Uterus (tissue), 4 donors: ENCODE data around the gene ZIC1. TPM values are rescaled to one million over a fixed set of nuclear protein-coding genes. Genes with fewer than 3 reads are reported as not detected.

Experiments
- DNase-seq, 2 donors: peaks; one replicate each; pipeline ENCODE4 v3.0.0-alpha.2; 2019 to 2020
- H3K27ac ChIP-seq, 2 donors: fragments of 200-600 bp; sonication (generic); 1 replicate in 1 of 2; 2 replicates in 1 of 2; pipeline ENCODE4 v1.5.1; 2016 to 2018
- H3K27me3 ChIP-seq, 2 donors: fragments of 200-600 bp; sonication (generic); one replicate each; pipeline ENCODE4 v1.5.1; 2018 to 2019; ENCODE audit warnings: control low read depth in 1 of 2
- H3K36me3 ChIP-seq, 2 donors: fragments of 200-600 bp; sonication (generic); one replicate each; pipeline ENCODE4 v1.5.1; 2019; ENCODE audit warnings: control low read depth in 1 of 2
- H3K4me1 ChIP-seq, 2 donors: fragments of 200-600 bp; sonication (generic); one replicate each; pipeline ENCODE4 v1.5.1; 2018 to 2019; ENCODE audit warnings: control low read depth in 1 of 2
- H3K4me3 ChIP-seq, 2 donors: fragments of 200-600 bp; sonication (generic); 1 replicate in 1 of 2; 2 replicates in 1 of 2; pipeline ENCODE4 v1.5.1; 2018 to 2019; ENCODE audit warnings: mild to moderate bottlenecking in 1 of 2
- H3K9me3 ChIP-seq, 2 donors: fragments of 200-600 bp; sonication (generic); one replicate each; pipeline ENCODE4 v1.5.1; 2019; ENCODE audit warnings: control low read depth in 1 of 2
- POLR2A ChIP-seq, 2 donors: fragments of 450-650 bp; IDR thresholded peaks; one replicate each; pipeline ENCODE4 v1.6.1; 2016; ENCODE audit warnings: antibody characterized with exemption in 2 of 2, mild to moderate bottlenecking in 1 of 2, moderate library complexity in 1 of 2
- intact Hi-C: fragments of 100-400 bp; cut with DNase I; formaldehyde crosslinking; loops from one replicate; pipeline ENCODE4 v1.15.1; 2023; ENCODE audit warnings: low total_unique reads
- total RNA-seq, 4 donors: library from RNA; depleted of rRNA in 3 of 4; stranded (reverse); fragments of >200 nt in 3 of 4; gene quantifications; one replicate each; pipeline versions ENCODE4 v1.1.0 to v1.2.4, GENCODE V29; 2014 to 2023
- TF ChIP-seq, protein P1 (sequence below), 4 experiments: fragments of 200-600 bp in 2 of 4; fragments of 450-650 bp in 2 of 4; sonication (generic) in 2 of 4; IDR thresholded peaks; one replicate each; pipeline ENCODE4 v1.5.1; 2016 to 2019; ENCODE audit warnings: antibody characterized with exemption in 4 of 4, mild to moderate bottlenecking in 2 of 4, moderate library complexity in 1 of 4
- donor health status: DM: yes; HTN: yes; CAD: no.

Gene ZIC1
- total RNA-seq, 4 donors from 2014 or later: not detected

GRCh38 chr3:147387291-147387884 lies 21.8 kb upstream of the ZIC1 start:
- Histone ChIP-seq H3K4me3 (no peak overlapping the region), H3K9me3 (no peaks in the 10 kb centered on the region), H3K27ac (no peak overlapping the region), H3K36me3 (no peaks in the 10 kb centered on the region), H3K27me3 (peaks cover 9 to 92% of the 10 kb centered on the region in 2 donors), H3K4me1 (peaks cover 0 to 8% of the 10 kb centered on the region in 2 donors)
- intact Hi-C loops: no loop called here
- TF ChIP-seq, protein P1, sequence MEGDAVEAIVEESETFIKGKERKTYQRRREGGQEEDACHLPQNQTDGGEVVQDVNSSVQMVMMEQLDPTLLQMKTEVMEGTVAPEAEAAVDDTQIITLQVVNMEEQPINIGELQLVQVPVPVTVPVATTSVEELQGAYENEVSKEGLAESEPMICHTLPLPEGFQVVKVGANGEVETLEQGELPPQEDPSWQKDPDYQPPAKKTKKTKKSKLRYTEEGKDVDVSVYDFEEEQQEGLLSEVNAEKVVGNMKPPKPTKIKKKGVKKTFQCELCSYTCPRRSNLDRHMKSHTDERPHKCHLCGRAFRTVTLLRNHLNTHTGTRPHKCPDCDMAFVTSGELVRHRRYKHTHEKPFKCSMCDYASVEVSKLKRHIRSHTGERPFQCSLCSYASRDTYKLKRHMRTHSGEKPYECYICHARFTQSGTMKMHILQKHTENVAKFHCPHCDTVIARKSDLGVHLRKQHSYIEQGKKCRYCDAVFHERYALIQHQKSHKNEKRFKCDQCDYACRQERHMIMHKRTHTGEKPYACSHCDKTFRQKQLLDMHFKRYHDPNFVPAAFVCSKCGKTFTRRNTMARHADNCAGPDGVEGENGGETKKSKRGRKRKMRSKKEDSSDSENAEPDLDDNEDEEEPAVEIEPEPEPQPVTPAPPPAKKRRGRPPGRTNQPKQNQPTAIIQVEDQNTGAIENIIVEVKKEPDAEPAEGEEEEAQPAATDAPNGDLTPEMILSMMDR (IDR thresholded peaks at IDR 0.05): no peak
- TF ChIP-seq POLR2A (IDR thresholded peaks at IDR 0.05): no peak
- no peak for DNase-seq

DNA sequence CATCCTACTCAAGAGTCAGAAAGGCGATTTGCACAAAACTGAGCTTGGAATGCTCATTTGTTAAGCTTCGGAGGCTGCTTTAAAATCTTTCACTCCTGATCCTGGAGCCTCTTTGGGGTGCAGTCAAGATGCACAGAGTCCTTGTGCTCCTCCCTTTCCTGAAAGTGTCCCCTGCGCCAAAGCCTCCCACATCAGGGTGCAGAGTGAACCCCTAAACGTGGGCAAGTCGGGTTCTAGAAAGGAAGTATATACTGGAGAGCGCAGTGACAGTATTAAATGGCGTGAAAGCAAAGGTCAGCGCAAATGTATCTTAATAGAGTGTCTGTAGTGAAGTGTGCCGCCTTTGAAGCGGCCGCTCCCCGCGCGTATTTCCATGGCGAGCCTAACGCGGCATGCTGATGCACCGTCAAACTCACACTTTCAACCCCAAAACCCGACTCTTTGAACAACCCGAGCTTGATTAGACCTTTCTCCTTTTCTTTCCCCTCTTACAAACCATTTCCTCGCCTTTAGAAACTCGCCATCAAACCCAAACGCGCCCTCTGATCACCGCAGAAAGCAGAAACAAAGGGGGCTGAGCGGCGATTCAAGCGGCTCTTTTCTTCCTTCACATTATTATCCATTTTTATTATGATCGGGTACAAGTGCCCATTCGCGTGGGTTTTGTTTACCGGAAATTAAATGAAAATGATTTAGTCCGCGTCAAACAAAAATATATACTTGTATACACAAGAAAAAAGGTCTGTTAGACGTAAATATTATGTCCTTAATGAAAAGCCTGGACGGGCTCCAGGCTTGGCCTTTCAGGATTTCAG lies 21.1 kb upstream of the ZIC1 start:
- no peak for DNase-seq
- H3K27ac ChIP-seq: no peak overlapping the region
- H3K4me1 ChIP-seq: peaks cover 0 to 13% of the 10 kb centered on the region in 2 donors
- intact Hi-C loops: no loop called here
- TF ChIP-seq POLR2A (IDR thresholded peaks at IDR 0.05): no peak
- TF ChIP-seq, protein P1 (IDR thresholded peaks at IDR 0.05): no peak
- H3K36me3 ChIP-seq: no peaks in the 10 kb centered on the region
- no peaks in the 10 kb centered on the region for H3K9me3 ChIP-seq
- H3K4me3 ChIP-seq: no peak overlapping the region
- H3K27me3 ChIP-seq: peaks cover 10 to 95% of the 10 kb centered on the region in 2 donors

- H3K4me3 ChIP-seq: no peak overlapping the region
- H3K36me3 ChIP-seq: no peaks in the 10 kb centered on the region
- peaks cover 0 to 20% of the 10 kb centered on the region in 2 donors for H3K4me1 ChIP-seq
- TF ChIP-seq, protein P1 (IDR thresholded peaks at IDR 0.05): no peak
- no peak for TF ChIP-seq POLR2A (IDR thresholded peaks at IDR 0.05)
- DNase-seq: no peak
- intact Hi-C loops: no loop called here
- H3K9me3 ChIP-seq: no peaks in the 10 kb centered on the region
- H3K27ac ChIP-seq: no peak overlapping the region
- peaks cover 15 to 95% of the 10 kb centered on the region in 2 donors for H3K27me3 ChIP-seq
Measured at GRCh38 chr3:147388700-147389580, 20.2 kb upstream of the ZIC1 start.

DNA sequence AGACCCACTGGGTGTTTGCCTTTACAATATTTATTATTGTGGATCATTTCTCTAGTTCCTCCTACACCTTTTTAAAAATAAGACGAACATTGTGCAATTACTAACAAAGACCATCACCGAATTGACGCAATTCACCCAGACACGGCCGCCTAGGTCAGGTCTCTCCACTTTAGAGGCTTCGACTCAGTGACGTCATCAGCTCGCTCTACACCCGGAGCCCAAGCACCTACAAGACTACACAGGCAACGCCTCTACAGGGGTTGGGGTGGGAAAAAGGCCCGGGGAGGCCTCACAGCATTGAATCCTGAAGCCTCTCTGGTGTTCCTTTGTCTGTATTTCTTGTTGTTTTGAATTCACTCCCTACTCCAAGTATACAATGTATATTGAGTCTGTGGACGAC lies 19.4 kb upstream of the ZIC1 start:
- Histone ChIP-seq H3K4me1 (peaks cover 0 to 20% of the 10 kb centered on the region in 2 donors), H3K27me3 (peaks cover 15 to 95% of the 10 kb centered on the region in 2 donors), H3K4me3 (no peak overlapping the region), H3K27ac (no peak overlapping the region), H3K9me3 (no peaks in the 10 kb centered on the region), H3K36me3 (no peaks in the 10 kb centered on the region)
- no peak for DNase-seq
- TF ChIP-seq, protein P1 (IDR thresholded peaks at IDR 0.05): no peak
- TF ChIP-seq POLR2A (IDR thresholded peaks at IDR 0.05): no peak
- intact Hi-C loops: no loop called here
